AML-193 (cell line): ENCODE data around the gene SCG3.

Experiments used
- DNase-seq, 2 experiments: peaks; one replicate each; lab custom pipeline; 2025; lab: John Stamatoyannopoulos, UW

The SCG3 gene

DNA sequence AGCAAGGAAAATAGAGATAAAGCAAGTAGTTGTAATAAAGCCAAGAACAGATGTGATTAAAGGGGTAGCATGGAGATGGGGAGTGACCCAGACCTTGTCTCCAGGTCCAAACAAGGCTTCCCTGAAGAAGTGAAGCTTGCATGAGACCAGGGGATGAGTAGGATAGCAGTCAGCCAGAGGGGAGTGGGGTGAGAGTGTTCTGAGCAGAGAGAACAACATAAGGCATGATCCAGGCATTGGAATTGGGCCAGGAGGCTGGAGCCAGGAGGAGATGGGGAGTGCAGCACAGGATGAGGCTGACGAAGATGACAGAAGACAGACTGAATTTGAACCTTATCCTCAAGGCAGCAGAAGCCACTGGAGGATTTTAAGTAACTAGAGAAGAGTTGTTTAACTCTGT lies 77.3 kb downstream of the SCG3 start:
- DNase-seq: no peak

DNA sequence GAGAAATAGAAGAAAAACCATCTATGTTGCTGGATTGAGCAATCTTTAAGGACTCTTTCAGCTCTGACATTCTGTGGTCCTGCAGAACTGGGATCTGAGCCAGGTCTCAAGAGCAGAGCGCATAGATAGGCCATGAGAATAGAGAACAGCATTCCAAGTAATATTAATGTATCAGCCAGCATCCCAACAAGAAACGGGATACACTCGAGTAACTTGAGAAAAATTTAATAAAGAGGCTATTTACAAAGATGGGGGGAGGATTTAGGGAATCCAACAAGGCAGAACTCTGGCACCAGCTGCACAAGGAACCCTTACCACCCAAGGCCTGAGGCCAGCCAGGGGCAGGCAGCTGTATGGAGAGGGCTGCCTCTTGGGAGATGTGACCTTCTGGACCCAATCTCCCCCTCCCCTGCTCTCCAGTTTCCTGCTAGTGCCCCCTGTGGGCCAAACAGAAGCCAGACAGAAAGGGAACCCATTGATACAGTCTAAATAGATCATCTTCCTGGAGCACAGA lies 78.3 kb downstream of the SCG3 start:
- peak; percentile 75 to 83 for DNase-seq

DNA sequence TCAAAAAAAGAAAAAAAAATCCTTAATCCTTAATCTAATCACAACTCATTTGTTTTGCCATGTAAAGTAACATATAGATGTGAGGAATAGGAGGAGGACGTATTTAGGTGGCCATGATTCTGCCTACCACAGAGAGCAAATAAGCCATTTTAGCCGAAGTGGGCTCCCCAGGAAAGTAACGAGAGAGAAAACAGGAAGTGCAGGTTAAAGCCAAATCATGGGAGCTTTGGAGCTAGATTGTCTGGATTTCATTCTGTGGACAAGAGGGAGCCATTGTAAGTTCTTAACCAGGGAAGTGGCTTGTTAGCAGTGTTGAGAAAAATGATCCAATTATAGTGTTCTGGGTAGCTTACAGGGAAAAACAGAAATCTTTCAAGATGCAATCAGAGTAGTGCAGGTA lies 79.5 kb downstream of the SCG3 start:
- DNase-seq: no peak

DNA sequence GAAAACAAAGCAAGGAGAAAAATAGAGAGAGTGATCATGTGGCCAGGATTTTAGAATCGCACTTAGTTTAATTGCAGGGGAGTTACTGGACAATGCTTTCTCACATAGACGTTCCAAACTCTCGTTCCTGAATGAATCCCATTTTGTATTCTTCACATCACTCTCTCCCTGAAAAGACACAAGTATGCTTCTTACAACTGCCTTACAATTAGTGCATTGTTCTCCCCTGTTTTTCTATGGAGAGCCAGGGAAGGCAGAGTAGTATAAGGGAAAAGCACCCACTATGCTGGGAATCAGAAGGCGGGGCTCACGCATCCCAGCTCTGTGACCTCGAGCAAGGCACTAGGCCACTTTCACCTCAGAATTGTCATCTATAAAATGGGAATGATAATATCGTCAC lies 84.4 kb downstream of the SCG3 start:
- DNase-seq: no peak

DNA sequence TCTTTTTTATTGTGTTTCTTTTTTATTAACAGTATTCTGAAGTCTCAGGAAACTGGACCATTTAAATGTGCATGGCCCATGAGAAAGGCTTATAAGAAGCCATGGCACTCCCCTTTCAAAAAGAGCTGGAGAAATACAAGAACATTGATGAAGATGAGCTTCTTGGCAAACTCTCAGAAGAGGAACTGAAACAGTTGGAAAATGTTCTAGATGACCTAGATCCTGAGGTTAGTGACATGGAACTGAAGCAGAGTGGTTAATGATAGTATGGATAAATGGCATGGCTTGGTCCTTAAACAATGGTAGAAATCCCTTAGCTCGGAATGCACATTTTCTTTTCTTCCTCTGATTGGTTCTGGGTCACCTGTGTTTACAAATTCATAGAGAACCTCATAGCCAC lies 85.0 kb downstream of the SCG3 start:
- no peak for DNase-seq

DNA sequence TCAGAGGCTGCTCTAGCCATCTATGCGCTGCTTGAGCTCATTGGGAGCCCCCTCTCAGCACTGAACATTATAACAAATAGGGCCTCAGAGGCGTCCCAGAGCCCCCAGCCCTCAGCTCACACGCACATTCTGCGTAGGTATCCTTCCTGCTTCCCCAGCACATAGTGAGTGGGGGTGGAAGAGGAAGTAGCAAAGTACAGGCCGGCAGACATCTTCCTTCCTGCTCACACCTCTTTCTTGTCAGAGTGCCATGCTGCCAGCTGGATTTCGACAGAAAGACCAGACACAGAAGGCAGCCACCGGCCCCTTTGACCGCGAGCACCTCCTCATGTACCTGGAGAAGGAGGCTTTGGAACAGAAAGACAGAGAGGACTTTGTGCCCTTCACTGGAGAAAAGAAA lies 86.7 kb downstream of the SCG3 start:
- DNase-seq: peak; percentile 64 to 66
